Left ventricle myocardium inferior (tissue), 1 donor: Measurements from ENCODE around the gene ITSN2. TPM values are rescaled to one million over a fixed set of nuclear protein-coding genes. Genes with fewer than 3 reads are reported as not detected.

Experiments
- DNase-seq: peaks from one replicate; pipeline ENCODE4 v3.0.0-alpha.2; 2020
- H3K27ac ChIP-seq: fragments of 200-600 bp; replicated peaks from 2 replicates; pipeline ENCODE4 v1.8.0; 2021
- H3K27me3 ChIP-seq: fragments of 200-600 bp; 2 replicates; pipeline ENCODE4 v1.8.0; 2021; ENCODE audit warnings: low read depth
- H3K36me3 ChIP-seq: fragments of 200-600 bp; 2 replicates; pipeline ENCODE4 v1.8.0; 2021
- H3K4me1 ChIP-seq: fragments of 200-600 bp; 2 replicates; pipeline ENCODE4 v1.8.0; 2021
- H3K4me3 ChIP-seq: fragments of 200-600 bp; 2 replicates; pipeline ENCODE4 v1.8.0; 2021; ENCODE audit warnings: mild to moderate bottlenecking, moderate library complexity
- H3K9me3 ChIP-seq: fragments of 200-600 bp; replicated peaks from 2 replicates; pipeline ENCODE4 v1.8.0; 2021
- intact Hi-C: fragments of 100-400 bp; cut with micrococcal nuclease; formaldehyde crosslinking; loops from one replicate; pipeline ENCODE4 v1.11.0; 2022
- total RNA-seq: library from RNA; stranded (reverse); fragmentation: NEBNext Ultra II Directional; extraction: Animal tissue kit (Norgen Biotek cat#: 25700); gene quantifications from one replicate; pipeline ENCODE4 v1.2.1, GENCODE V29; 2021
- TF ChIP-seq, protein P1 (sequence below): fragments of 200-600 bp; IDR thresholded peaks from 2 replicates; pipeline ENCODE4 v1.8.0; 2021; ENCODE audit warnings: antibody characterized with exemption, mild to moderate bottlenecking, borderline replicate concordance
- donor health status: DM: no; HTN: yes; CAD: no; lungs with severe emphysema.

ITSN2 gene
- total RNA-seq, 1 donor from 2014 or later: 24.4 TPM

DNA sequence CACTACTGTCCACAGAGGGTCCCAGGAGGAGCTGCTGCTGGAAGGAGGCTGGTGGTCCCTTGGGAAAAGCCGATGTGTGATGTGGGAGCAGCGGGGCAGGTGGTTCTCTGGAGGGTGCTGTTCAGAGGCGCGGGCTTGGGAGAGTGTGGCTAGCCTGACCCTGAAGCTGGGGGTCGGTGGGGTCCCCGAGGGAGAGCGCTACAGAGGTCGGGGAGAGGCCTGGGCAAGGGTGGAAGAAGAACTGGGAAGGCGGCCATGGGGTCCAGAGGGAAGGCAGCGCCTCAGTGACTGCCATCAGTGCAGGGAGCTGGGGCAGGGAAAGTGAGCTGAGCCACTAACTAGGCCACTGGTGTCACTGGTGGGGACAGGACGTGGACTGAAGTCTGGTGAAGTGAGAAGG is 153.0 kb downstream of the ITSN2 start:
- DNase-seq: no peak
- TF ChIP-seq, protein P1, sequence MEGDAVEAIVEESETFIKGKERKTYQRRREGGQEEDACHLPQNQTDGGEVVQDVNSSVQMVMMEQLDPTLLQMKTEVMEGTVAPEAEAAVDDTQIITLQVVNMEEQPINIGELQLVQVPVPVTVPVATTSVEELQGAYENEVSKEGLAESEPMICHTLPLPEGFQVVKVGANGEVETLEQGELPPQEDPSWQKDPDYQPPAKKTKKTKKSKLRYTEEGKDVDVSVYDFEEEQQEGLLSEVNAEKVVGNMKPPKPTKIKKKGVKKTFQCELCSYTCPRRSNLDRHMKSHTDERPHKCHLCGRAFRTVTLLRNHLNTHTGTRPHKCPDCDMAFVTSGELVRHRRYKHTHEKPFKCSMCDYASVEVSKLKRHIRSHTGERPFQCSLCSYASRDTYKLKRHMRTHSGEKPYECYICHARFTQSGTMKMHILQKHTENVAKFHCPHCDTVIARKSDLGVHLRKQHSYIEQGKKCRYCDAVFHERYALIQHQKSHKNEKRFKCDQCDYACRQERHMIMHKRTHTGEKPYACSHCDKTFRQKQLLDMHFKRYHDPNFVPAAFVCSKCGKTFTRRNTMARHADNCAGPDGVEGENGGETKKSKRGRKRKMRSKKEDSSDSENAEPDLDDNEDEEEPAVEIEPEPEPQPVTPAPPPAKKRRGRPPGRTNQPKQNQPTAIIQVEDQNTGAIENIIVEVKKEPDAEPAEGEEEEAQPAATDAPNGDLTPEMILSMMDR: no peak
- Histone ChIP-seq H3K36me3 (peaks cover 95% of the 10 kb centered on the region), H3K4me3 (no peak overlapping the region), H3K27ac (no peak overlapping the region), H3K4me1 (no peaks in the 10 kb centered on the region), H3K27me3 (no peaks in the 10 kb centered on the region), H3K9me3 (no peaks in the 10 kb centered on the region)
- intact Hi-C loops: no loop called here

DNA sequence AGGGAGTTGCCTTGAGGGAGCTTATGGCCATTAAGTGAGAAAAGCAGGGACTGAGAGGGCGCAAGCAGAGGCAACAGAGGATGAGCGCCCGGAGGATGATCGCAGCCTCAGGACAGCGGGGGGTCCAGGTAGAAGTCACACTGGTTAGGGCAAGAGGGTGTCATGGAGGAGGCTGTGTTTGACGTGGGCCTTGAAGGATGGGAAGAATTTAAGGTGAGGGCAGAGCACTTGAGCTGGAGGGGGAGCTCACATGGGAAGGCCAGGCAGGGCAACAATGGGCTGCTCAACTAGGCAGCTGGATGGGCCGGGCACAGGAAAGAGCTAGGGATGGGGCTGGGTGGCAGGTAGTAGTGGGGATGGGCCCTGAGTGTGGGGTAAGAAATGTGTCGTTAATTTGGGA is 153.6 kb downstream of the ITSN2 start:
- Histone ChIP-seq H3K36me3 (peaks cover 89% of the 10 kb centered on the region), H3K4me3 (no peak overlapping the region)
- no peak for DNase-seq

DNA sequence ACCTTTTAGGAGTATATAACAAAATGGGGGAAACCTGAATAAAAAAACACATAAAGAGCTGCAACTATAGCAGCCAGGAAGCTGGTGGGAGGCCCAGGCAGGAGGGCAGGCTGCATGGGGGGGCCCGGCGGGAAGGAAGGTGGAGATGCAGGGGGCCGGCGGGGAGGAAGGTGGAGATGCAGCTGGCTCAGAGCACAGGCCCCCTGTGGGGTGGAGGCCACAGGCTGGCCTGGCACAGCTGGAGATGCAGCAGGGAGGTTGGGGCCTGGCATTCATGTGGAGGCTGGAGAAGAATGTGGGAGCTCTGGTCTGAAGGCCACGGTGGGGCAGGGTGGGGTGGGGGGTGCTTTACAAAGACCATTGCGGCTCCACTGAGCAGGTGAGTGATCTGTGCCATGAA is 154.1 kb downstream of the ITSN2 start:
- TF ChIP-seq, protein P1: no peak
- H3K27me3 ChIP-seq: no peaks in the 10 kb centered on the region
- DNase-seq: no peak
- no peaks in the 10 kb centered on the region for H3K4me1 ChIP-seq
- intact Hi-C loops: no loop called here
- H3K27ac ChIP-seq: no peak overlapping the region
- no peak overlapping the region for H3K4me3 ChIP-seq
- no peaks in the 10 kb centered on the region for H3K9me3 ChIP-seq
- peaks cover 84% of the 10 kb centered on the region for H3K36me3 ChIP-seq

More for the DNA sequence above, 153.6 kb downstream of the ITSN2 start:
- H3K27ac ChIP-seq: no peak overlapping the region
- H3K9me3 ChIP-seq: no peaks in the 10 kb centered on the region
- H3K27me3 ChIP-seq: no peaks in the 10 kb centered on the region
- intact Hi-C loops: no loop called here
- TF ChIP-seq, protein P1: no peak
- H3K4me1 ChIP-seq: no peaks in the 10 kb centered on the region

DNA sequence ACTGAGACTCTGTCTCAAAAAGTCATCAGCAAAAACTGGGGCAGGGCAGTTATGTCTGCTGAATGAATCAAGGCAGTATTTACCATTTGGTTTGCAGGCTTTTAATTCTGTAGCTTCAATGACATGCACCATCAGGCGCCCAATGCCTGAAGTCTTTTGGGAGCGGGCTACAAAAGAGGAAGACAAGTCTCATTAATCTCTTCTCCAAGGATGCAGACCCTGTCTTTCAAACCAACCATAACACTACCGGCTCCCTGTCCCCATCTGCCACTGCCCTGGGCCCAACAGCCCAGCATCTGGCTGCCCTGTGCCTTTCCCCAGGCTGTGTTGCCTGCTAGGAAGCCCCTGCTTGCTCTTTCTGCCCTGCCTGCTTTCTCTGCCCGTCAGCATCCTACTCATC is 155.2 kb downstream of the ITSN2 start:
- no peak for DNase-seq
- intact Hi-C loops: no loop called here
- Histone ChIP-seq H3K36me3 (peaks cover 73% of the 10 kb centered on the region), H3K27me3 (no peaks in the 10 kb centered on the region), H3K9me3 (no peaks in the 10 kb centered on the region), H3K27ac (no peak overlapping the region), H3K4me3 (no peak overlapping the region), H3K4me1 (peaks cover 6% of the 10 kb centered on the region)
- TF ChIP-seq, protein P1: no peak

DNA sequence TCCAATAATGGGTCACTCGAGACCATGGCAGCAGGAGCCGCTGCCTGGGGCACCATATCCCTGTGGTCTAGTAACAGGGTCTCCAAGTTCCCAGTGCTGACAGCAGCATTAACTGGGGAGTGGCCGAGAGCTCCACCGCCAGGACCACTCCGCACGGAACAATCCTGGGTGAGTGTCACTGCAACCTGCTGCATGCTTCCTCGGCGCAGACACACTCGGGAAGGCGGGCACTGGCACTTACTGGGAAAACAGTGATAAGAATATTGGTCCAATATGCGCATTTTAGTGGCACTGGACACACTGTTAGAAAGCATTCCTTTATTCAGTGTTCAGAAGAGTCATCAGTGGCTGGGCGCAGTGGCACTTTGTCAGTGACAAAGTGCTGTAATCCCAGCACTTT is 155.8 kb downstream of the ITSN2 start:
- Histone ChIP-seq H3K27ac (no peak overlapping the region), H3K4me3 (no peak overlapping the region), H3K36me3 (peaks cover 67% of the 10 kb centered on the region), H3K27me3 (no peaks in the 10 kb centered on the region), H3K4me1 (peaks cover 9% of the 10 kb centered on the region), H3K9me3 (no peaks in the 10 kb centered on the region)
- no peak for DNase-seq
- TF ChIP-seq, protein P1: no peak
- intact Hi-C loops: no loop called here

DNA sequence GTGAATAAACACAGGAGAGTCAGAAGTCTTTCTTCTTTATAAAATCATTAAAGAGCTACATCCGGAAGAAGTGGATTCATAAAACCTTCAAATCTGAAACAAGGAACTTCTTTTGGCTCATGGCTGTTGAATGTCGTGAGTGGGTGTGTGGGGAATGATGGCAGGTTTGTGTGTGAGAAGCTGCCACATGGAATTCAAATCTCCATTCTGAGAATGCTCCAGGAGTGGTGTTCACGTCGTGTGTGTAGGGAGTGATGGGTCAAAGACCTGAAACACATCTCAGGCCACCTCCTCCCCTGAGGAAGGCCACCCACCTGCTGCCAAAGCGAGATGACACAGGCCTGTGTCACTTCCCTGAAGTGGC is 156.6 kb downstream of the ITSN2 start:
- no peaks in the 10 kb centered on the region for H3K9me3 ChIP-seq
- peaks cover 59% of the 10 kb centered on the region for H3K36me3 ChIP-seq
- intact Hi-C loops: no loop called here
- no peaks in the 10 kb centered on the region for H3K27me3 ChIP-seq
- TF ChIP-seq, protein P1: no peak
- H3K4me3 ChIP-seq: no peak overlapping the region
- DNase-seq: no peak
- peaks cover 9% of the 10 kb centered on the region for H3K4me1 ChIP-seq
- no peak overlapping the region for H3K27ac ChIP-seq
